Motor neuron (in vitro differentiated cells): ENCODE measurements around the gene NFATC2IP. TPM values are rescaled to one million over a fixed set of nuclear protein-coding genes. Genes with fewer than 3 reads are reported as not detected.
"Not testable (repeated sequence)": the region's sequence is repeated elsewhere in the genome, so short reads cannot be mapped to it uniquely, and the experiment has no call there.

Source experiments
- ATAC-seq, 8 experiments: fragments of 200-7000 bp; cut with Tn5 transposase; replicated peaks in 6 of 8; 2 replicates each; pipeline ENCODE4 v1.8.0; 2021; ENCODE audit warnings: mild to moderate bottlenecking in 8 of 8, moderate library complexity in 8 of 8
- H3K27ac ChIP-seq, 2 donors: fragments of 250-450 bp; sonication (Bioruptor Pico); 2 replicates each; pipeline ENCODE4 v1.9.0; 2021; ENCODE audit warnings: antibody characterized with exemption in 2 of 2, mild to moderate bottlenecking in 2 of 2, moderate library complexity in 1 of 2
- H3K4me1 ChIP-seq, 2 donors: fragments of 250-450 bp; sonication (Bioruptor Pico); replicated peaks in 1 of 2; 2 replicates each; pipeline ENCODE4 v1.6.1; 2021; ENCODE audit warnings: antibody characterized with exemption in 2 of 2, mild to moderate bottlenecking in 2 of 2, moderate library complexity in 1 of 2
- H3K4me3 ChIP-seq, 5 donors: fragments of 250-450 bp; sonication (Bioruptor Pico); 2 replicates each; pipeline ENCODE4 v1.9.0; 2021; ENCODE audit warnings: antibody characterized with exemption in 5 of 5, mild to moderate bottlenecking in 5 of 5, moderate library complexity in 4 of 5
- WGBS, 10 experiments: fragments of 450-650 bp; shearing (Covaris generic); methylation state at CpG; one replicate each; pipeline ENCODE4 v1.0.0; 2022; 5-methylcytosine and 5-hydroxymethylcytosine counted together
- in situ Hi-C, 9 experiments: fragments of 400-800 bp; cut with MboI; loops; one replicate each; pipeline ENCODE4 v1.15.0; 2021; ENCODE audit warnings: low sequenced_read_pairs in 9 of 9, low pct_unique_long_range_greater_than_20kb in 2 of 9; ENCODE audit not compliant: unreplicated experiment in 9 of 9
- total RNA-seq, 8 experiments: library from RNA; unstranded; fragments of 300-600 nt; gene quantifications; 2 replicates each; pipeline versions ENCODE4 v1.2.3 to v1.2.4, GENCODE V29; 2022

NFATC2IP gene
- total RNA-seq, 8 experiments from 2014 or later: 10.2 to 51.7 (median 16.4) TPM

- ATAC-seq: no peak
- no peak within 1 kb of the TSS for H3K4me3 ChIP-seq
- in situ Hi-C loops: no loop called here
- 17 to 100% (median 100%) methylated on average over 1 to 4 of the region's 10 CpGs; no CpG with 5 or more reads in 6 of the 10 experiments for WGBS, 10 experiments
- H3K4me1 ChIP-seq: no peaks in the 10 kb centered on the region
- no peak within 1 kb of the TSS for H3K27ac ChIP-seq
Observed at GRCh38 chr16:28931801-28932225, 18.9 kb upstream of the NFATC2IP start, which contains the start of gene CD19. Gene CD19 (plus strand): TSS chr16:28931971. CDS start chr16:28932001, 30 bp downstream.

- H3K27ac ChIP-seq: no peak overlapping the region
- ATAC-seq: no peak
- in situ Hi-C loops: no loop called here
- H3K4me3 ChIP-seq: no peak overlapping the region
- H3K4me1 ChIP-seq: no peaks in the 10 kb centered on the region
- 79 to 100% (median 100%) methylated on average over 1 to 5 of the region's 20 CpGs; no CpG with 5 or more reads in 5 of the 10 experiments for WGBS, 10 experiments
Observed at GRCh38 chr16:28932339-28933141, 18.2 kb upstream of the NFATC2IP start.

- in situ Hi-C loops: no loop called here
- WGBS, 10 experiments: 55 to 90% (median 72%) methylated on average over 2 to 7 of the region's 8 CpGs; no CpG with 5 or more reads in 6 of the 10 experiments
Observed at GRCh38 chr16:28933171-28933570, 17.6 kb upstream of the NFATC2IP start.

GRCh38 chr16:28935346-28935745, 15.4 kb upstream of the NFATC2IP start:
- ATAC-seq: no peak
- no peak overlapping the region for H3K4me3 ChIP-seq
- no peaks in the 10 kb centered on the region for H3K4me1 ChIP-seq
- no peak overlapping the region for H3K27ac ChIP-seq
- in situ Hi-C loops: no loop called here
- 100% methylated on average over 1 to 2 of the region's 4 CpGs; no CpG with 5 or more reads in 4 of the 10 experiments for WGBS, 10 experiments

More at GRCh38 chr16:28933171-28933570, 17.6 kb upstream of the NFATC2IP start:
- Histone ChIP-seq H3K4me1 (no peaks in the 10 kb centered on the region), H3K4me3 (no peak overlapping the region), H3K27ac (no peak overlapping the region)
- no peak for ATAC-seq

GRCh38 chr16:28935924-28936783, 14.6 kb upstream of the NFATC2IP start:
- 10 to 82% (median 40%) methylated on average over 1 to 10 of the region's 36 CpGs; no CpG with 5 or more reads in 1 of the 10 experiments for WGBS, 10 experiments
- no peaks in the 10 kb centered on the region for H3K4me1 ChIP-seq
- in situ Hi-C loops: no loop called here
- H3K4me3 ChIP-seq: peak overlapping the region in 4 of 5 donors; percentile 10 to 23 (median 14)
- no peak overlapping the region for H3K27ac ChIP-seq
- ATAC-seq: peak; percentile 22 to 99 (median 90)

GRCh38 chr16:28936784-28937155, 14.0 kb upstream of the NFATC2IP start:
- WGBS, 10 experiments: 92 to 100% methylated on average over 3 to 4 of the region's 26 CpGs; no CpG with 5 or more reads in 8 of the 10 experiments
- no peak for ATAC-seq
- in situ Hi-C loops: no loop called here
- H3K27ac ChIP-seq: no peak overlapping the region
- no peaks in the 10 kb centered on the region for H3K4me1 ChIP-seq
- H3K4me3 ChIP-seq: no peak overlapping the region

- WGBS, 10 experiments: 80 to 100% (median 90%) methylated on average over 1 to 7 of the region's 14 CpGs; no CpG with 5 or more reads in 5 of the 10 experiments
- in situ Hi-C loops: no loop called here
- no peak overlapping the region for H3K27ac ChIP-seq
- no peak overlapping the region for H3K4me3 ChIP-seq
- ATAC-seq: no peak
- H3K4me1 ChIP-seq: no peaks in the 10 kb centered on the region
Observed at GRCh38 chr16:28937222-28937876, 13.4 kb upstream of the NFATC2IP start.

- in situ Hi-C loops: no loop called here
- no peak for ATAC-seq
- Histone ChIP-seq H3K4me3 (no peak overlapping the region), H3K4me1 (no peaks in the 10 kb centered on the region), H3K27ac (no peak overlapping the region)
- WGBS, 10 experiments: 43 to 100% (median 72%) methylated on average over 1 to 3 of the region's 7 CpGs; no CpG with 5 or more reads in 6 of the 10 experiments
Observed at GRCh38 chr16:28938721-28939120, 12.0 kb upstream of the NFATC2IP start.

- H3K27ac ChIP-seq, H3K4me1 ChIP-seq, in situ Hi-C loops, H3K4me3 ChIP-seq, ATAC-seq: not testable (repeated sequence)
- 17 to 89% (median 80%) methylated on average over 1 to 5 of the region's 7 CpGs; no CpG with 5 or more reads in 1 of the 10 experiments for WGBS, 10 experiments
Observed at GRCh38 chr16:28939825-28940224, 10.9 kb upstream of the NFATC2IP start.

GRCh38 chr16:28943281-28943680, 7.5 kb upstream of the NFATC2IP start:
- in situ Hi-C loops: no loop called here
- ATAC-seq: no peak
- H3K27ac ChIP-seq: no peak overlapping the region
- H3K4me3 ChIP-seq: no peak overlapping the region
- H3K4me1 ChIP-seq: peaks cover 0 to 7% of the 10 kb centered on the region in 2 donors

GRCh38 chr16:28946681-28947080, 4.1 kb upstream of the NFATC2IP start:
- no peak for ATAC-seq
- H3K4me3 ChIP-seq: no peak overlapping the region
- in situ Hi-C loops: no loop called here
- WGBS, 10 experiments: 0 to 100% (median 83%) methylated on average over 1 to 3 of the region's 4 CpGs; no CpG with 5 or more reads in 5 of the 10 experiments
- H3K27ac ChIP-seq: no peak overlapping the region
- peaks cover 3 to 7% of the 10 kb centered on the region in 2 donors for H3K4me1 ChIP-seq

- ATAC-seq: peak in 2 of 8 experiments; percentile 6 to 50
- peak overlapping the region; percentile 56 to 61 for H3K27ac ChIP-seq
- WGBS, 10 experiments: 0 to 20% (median 0%) methylated on average over 1 to 5 of the region's 17 CpGs; no CpG with 5 or more reads in 5 of the 10 experiments
- in situ Hi-C loops: loop anchor here in 1 of 9 experiments (25.0 kb wide), 1 partner anchor 664 kb away; the partner anchor contains the start of gene SBK1
- H3K4me1 ChIP-seq: peaks cover 7 to 8% of the 10 kb centered on the region in 2 donors
- H3K4me3 ChIP-seq: peak overlapping the region; percentile 73 to 93 (median 84)
Observed at GRCh38 chr16:28951410-28951943, 740 bp downstream of the NFATC2IP start.
